Endothelial cell of umbilical vein (primary cell): ENCODE results near the gene DACT2. TPM values are rescaled to one million over a fixed set of nuclear protein-coding genes. Genes with fewer than 3 reads are reported as not detected.

Experiments used
- BruUV-seq: library from RNA; stranded (reverse); fragments of 400-500 nt; replicated peaks from 2 replicates; lab custom pipeline; 2021; lab: Mats Ljungman, UMichigan
- CTCF ChIA-PET: fragments of 300-600, 350-600 bp; sonication (Branson Sonifier 250); formaldehyde crosslinking; loops from one replicate; lab custom pipeline; 2021; ENCODE audit warnings: antibody characterized with exemption, inconsistent platforms; lab: Charles Lee
- POLR2A ChIA-PET: fragments of 300-600, 350-600 bp; sonication (Branson Sonifier 250); formaldehyde crosslinking; loops from one replicate; lab custom pipeline; 2021; ENCODE audit warnings: antibody characterized with exemption, inconsistent platforms; lab: Charles Lee
- DNase-seq: peaks from one replicate; pipeline ENCODE4 v3.0.0-alpha.2; 2011; ENCODE audit warnings: low read depth, low spot score
- FAIRE-seq: peaks from 2 replicates; lab custom pipeline; 2011; peaks lifted over from hg19 to GRCh38; lab: Jason Lieb, UNC
- H2AFZ ChIP-seq: 2 replicates; pipeline ENCODE4 v1.6.0; 2012; ENCODE audit warnings: low read depth, low read length, control low read depth, inconsistent platforms
- H3K27ac ChIP-seq: 2 replicates; pipeline ENCODE4 v1.5.1; 2011; ENCODE audit warnings: low read depth, mild to moderate bottlenecking, control low read depth, low read length, moderate library complexity; ENCODE audit not compliant: insufficient read depth
- H3K27me3 ChIP-seq, 2 experiments: 2 replicates each; pipeline versions ENCODE4 v1.6.0 to v1.6.1; 2011; ENCODE audit warnings: low read length in 2 of 2, mixed read lengths in 1 of 2; ENCODE audit not compliant: control insufficient read depth in 2 of 2, insufficient read depth in 2 of 2
- H3K36me3 ChIP-seq, 2 experiments: 2 replicates in 1 of 2; 3 replicates in 1 of 2; pipeline ENCODE4 v1.5.1; 2011; ENCODE audit warnings: low read length in 2 of 2, mild to moderate bottlenecking in 1 of 2, moderate library complexity in 1 of 2; ENCODE audit not compliant: control insufficient read depth in 2 of 2, insufficient read depth in 2 of 2; ENCODE audit errors: extremely low read depth in 1 of 2
- H3K4me1 ChIP-seq: 3 replicates; pipeline ENCODE4 v1.5.1; 2011; ENCODE audit warnings: mild to moderate bottlenecking, low read length; ENCODE audit not compliant: control insufficient read depth, insufficient read depth; ENCODE audit errors: extremely low read depth
- H3K4me2 ChIP-seq: 2 replicates; pipeline ENCODE4 v1.6.1; 2011; ENCODE audit warnings: low read length, control low read depth, mixed read lengths; ENCODE audit not compliant: insufficient read depth
- H3K4me3 ChIP-seq, 3 experiments: fragments of 200-600 bp in 1 of 3; sonication (generic), shearing (Covaris generic) in 1 of 3; replicated peaks in 1 of 3; 2 replicates each; pipeline ENCODE4 v1.5.1; 2011 to 2016; ENCODE audit warnings: control low read depth in 3 of 3, low read length in 3 of 3, mild to moderate bottlenecking in 2 of 3, inconsistent platforms in 1 of 3, low read depth in 1 of 3, moderate library complexity in 1 of 3; ENCODE audit not compliant: insufficient read depth in 1 of 3
- H3K79me2 ChIP-seq: 2 replicates; pipeline ENCODE4 v1.6.0; 2012; ENCODE audit warnings: low read length, inconsistent platforms; ENCODE audit not compliant: control insufficient read depth, insufficient read depth
- H3K9ac ChIP-seq: replicated peaks from 2 replicates; pipeline ENCODE3; 2011; ENCODE audit warnings: low read length, control low read depth; ENCODE audit not compliant: insufficient read depth; ENCODE audit errors: extremely low read depth
- H3K9me1 ChIP-seq: replicated peaks from 3 replicates; pipeline ENCODE4 v1.6.0; 2011; ENCODE audit warnings: mild to moderate bottlenecking, low read length; ENCODE audit not compliant: control insufficient read depth, insufficient read depth; ENCODE audit errors: extremely low read depth
- H3K9me3 ChIP-seq: replicated peaks from 2 replicates; pipeline ENCODE4 v1.5.1; 2012; ENCODE audit warnings: low read length, inconsistent platforms; ENCODE audit not compliant: control insufficient read depth, insufficient read depth
- H4K20me1 ChIP-seq: replicated peaks from 2 replicates; pipeline ENCODE3; 2011; ENCODE audit warnings: mild to moderate bottlenecking, low read length; ENCODE audit not compliant: control insufficient read depth, insufficient read depth; ENCODE audit errors: extremely low read depth
- CTCF ChIP-seq, 2 donors: IDR thresholded peaks; 1 replicate in 1 of 2; 2 replicates in 1 of 2; pipeline ENCODE4 v1.5.1; 2011; ENCODE audit warnings: low read length in 2 of 2, mild to moderate bottlenecking in 2 of 2, moderate library complexity in 2 of 2, control low read depth in 1 of 2, inconsistent platforms in 1 of 2, low read depth in 1 of 2; ENCODE audit not compliant: insufficient read depth in 1 of 2; ENCODE audit errors: extremely low read depth in 1 of 2
- EZH2 ChIP-seq: IDR thresholded peaks from 2 replicates; pipeline ENCODE4 v1.6.1; 2012; ENCODE audit warnings: borderline replicate concordance, low read depth, mild to moderate bottlenecking, moderate library complexity, low read length, inconsistent platforms; ENCODE audit not compliant: severe bottlenecking
- FOS ChIP-seq: IDR thresholded peaks from 2 replicates; pipeline ENCODE4 v1.6.1; 2011; ENCODE audit warnings: mild to moderate bottlenecking, low read length, moderate library complexity, borderline replicate concordance; ENCODE audit not compliant: insufficient read depth
- GATA2 ChIP-seq: IDR thresholded peaks from 2 replicates; pipeline ENCODE4 v1.7.0; 2011; ENCODE audit warnings: low read depth, mild to moderate bottlenecking, moderate library complexity, mixed read lengths, low read length; ENCODE audit not compliant: insufficient read length, insufficient read depth
- JUN ChIP-seq: IDR thresholded peaks from 2 replicates; pipeline ENCODE4 v1.6.1; 2011; ENCODE audit warnings: borderline replicate concordance, low read depth; ENCODE audit not compliant: insufficient read length, insufficient read depth
- MYC ChIP-seq: IDR thresholded peaks from one replicate; pipeline ENCODE4 v1.6.1; 2011; ENCODE audit warnings: mild to moderate bottlenecking, low read depth, low read length
- POLR2A ChIP-seq: IDR thresholded peaks from 2 replicates; pipeline ENCODE4 v1.6.1; 2012; ENCODE audit warnings: low read depth, mild to moderate bottlenecking, control low read depth, low read length
- POLR2AphosphoS5 ChIP-seq: IDR thresholded peaks from 2 replicates; pipeline ENCODE4 v1.6.1; 2012; ENCODE audit warnings: low read depth, mild to moderate bottlenecking, control low read depth, low read length, moderate library complexity; ENCODE audit not compliant: insufficient read depth
- dilution Hi-C: fragments of 300-500 bp; cut with MboI; formaldehyde crosslinking; loops from one replicate; pipeline ENCODE4 v1.15.0; 2019; ENCODE audit warnings: low sequenced_read_pairs; ENCODE audit not compliant: extremely low pct_ligation_motif_present
- intact Hi-C: fragments of 100-400 bp; cut with micrococcal nuclease; formaldehyde crosslinking; loops from one replicate; pipeline ENCODE4 v1.10.0; 2022
- polyA plus RNA-seq, 4 experiments: library from polyadenylated mRNA; depleted of rRNA in 3 of 4; stranded (reverse) in 3 of 4; unstranded in 1 of 4; fragments of >200 nt; gene quantifications; 2 replicates each; pipeline versions ENCODE4 v1.2.1 to v1.2.3, GENCODE V29; 2011 to 2012; ENCODE audit warnings: missing spikeins in 1 of 4
- total RNA-seq: library from RNA; stranded (reverse); gene quantifications from 2 replicates; pipeline ENCODE4 v1.2.3, GENCODE V29; 2021
- TF ChIP-seq, protein P1 (sequence below): IDR thresholded peaks from 2 replicates; pipeline ENCODE4 v1.6.1; 2011; ENCODE audit not compliant: insufficient read depth, insufficient read length

The DACT2 gene
- total and polyA plus RNA-seq, 2 donors (not counting 3 experiments of a cell fraction or from before 2014, with no cell fraction given): not detected

GRCh38 chr6:168309183-168309582 lies 10.4 kb downstream of the DACT2 start:
- H3K4me1 ChIP-seq: no peaks in the 10 kb centered on the region
- no peaks in the 10 kb centered on the region for H3K79me2 ChIP-seq
- BruUV-seq: no TSS peak
- no peaks in the 10 kb centered on the region for H3K27me3 ChIP-seq
- no peak overlapping the region for H2AFZ ChIP-seq
- no peak overlapping the region for H3K27ac ChIP-seq
- no peaks in the 10 kb centered on the region for H3K9me1 ChIP-seq
- FAIRE-seq (no peak), DNase-seq (no peak)
- no peak overlapping the region for H3K4me3 ChIP-seq
- no peak overlapping the region for H3K4me2 ChIP-seq
- H3K9ac ChIP-seq: no peak overlapping the region
- TF ChIP-seq GATA2: no peak
- no peak for TF ChIP-seq JUN
- TF ChIP-seq POLR2AphosphoS5: no peak
- TF ChIP-seq POLR2A: no peak
- no peak for TF ChIP-seq EZH2
- no peak for TF ChIP-seq FOS
- TF ChIP-seq, protein P1, sequence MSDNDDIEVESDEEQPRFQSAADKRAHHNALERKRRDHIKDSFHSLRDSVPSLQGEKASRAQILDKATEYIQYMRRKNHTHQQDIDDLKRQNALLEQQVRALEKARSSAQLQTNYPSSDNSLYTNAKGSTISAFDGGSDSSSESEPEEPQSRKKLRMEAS: no peak
- no peak for TF ChIP-seq CTCF (IDR thresholded peaks at IDR 0.05; ENCODE audit: extremely low read depth in 1 of 2, insufficient read depth in 1 of 2, low read depth in 1 of 2, low read length in 2 of 2)
- TF ChIP-seq MYC: no peak
- no peaks in the 10 kb centered on the region for H3K36me3 ChIP-seq
- ChIA-PET POLR2A (no interaction called here), CTCF (no interaction called here)
- dilution Hi-C loops: no loop called here
- H3K9me3 ChIP-seq: no peaks in the 10 kb centered on the region
- intact Hi-C loops: no loop called here
- no peaks in the 10 kb centered on the region for H4K20me1 ChIP-seq
